ENCODE data around the gene KCNN3.

KCNN3 gene

GRCh38 chr1:154881820-154882535, 11.9 kb upstream of the KCNN3 start:
- no peak for TF ChIP-seq CTCF (IDR thresholded peaks at IDR 0.05; ENCODE audit: low read depth, low read length, missing control alignments)
- H3K4me3 ChIP-seq (ENCODE audit: low read depth, low read length), result no peak overlapping the region
- in situ Hi-C loops (cut with HindIII; ENCODE audit: low sequenced_read_pairs), result loop anchor here (5.0 kb wide), 1 partner anchor 105 kb away; no protein-coding TSS in a partner anchor
- DNase-seq (ENCODE audit: low read depth), result no peak

- TF ChIP-seq CTCF (IDR thresholded peaks at IDR 0.05; ENCODE audit: low read depth, low read length, missing control alignments), result no peak
- no peak for DNase-seq (ENCODE audit: low read depth)
- H3K4me3 ChIP-seq (ENCODE audit: low read depth, low read length), result no peak overlapping the region
- in situ Hi-C loops (cut with HindIII; ENCODE audit: low sequenced_read_pairs), result loop anchor here (5.0 kb wide), 1 partner anchor 103 kb away; no protein-coding TSS in a partner anchor
Observed at GRCh38 chr1:154880671-154881070, 10.6 kb upstream of the KCNN3 start.

GRCh38 chr1:154879038-154879421, 8.9 kb upstream of the KCNN3 start:
- in situ Hi-C loops (cut with HindIII; ENCODE audit: low sequenced_read_pairs), result no loop called here
- no peak overlapping the region for H3K4me3 ChIP-seq (ENCODE audit: low read depth, low read length)

GRCh38 chr1:154878371-154879037, 8.4 kb upstream of the KCNN3 start:
- peak; percentile 45 for DNase-seq (ENCODE audit: low read depth)
- H3K4me3 ChIP-seq (ENCODE audit: low read depth, low read length), result no peak overlapping the region
- in situ Hi-C loops (cut with HindIII; ENCODE audit: low sequenced_read_pairs), result no loop called here
- TF ChIP-seq CTCF (IDR thresholded peaks at IDR 0.05; ENCODE audit: low read depth, low read length, missing control alignments), result peak; percentile 81

More at GRCh38 chr1:154879038-154879421, 8.9 kb upstream of the KCNN3 start:
- no peak for TF ChIP-seq CTCF (IDR thresholded peaks at IDR 0.05; ENCODE audit: low read depth, low read length, missing control alignments)
- no peak for DNase-seq (ENCODE audit: low read depth)

GRCh38 chr1:154877370-154877974, 7.4 kb upstream of the KCNN3 start:
- no peak overlapping the region for H3K4me3 ChIP-seq (ENCODE audit: low read depth, low read length)
- no peak for TF ChIP-seq CTCF (IDR thresholded peaks at IDR 0.05; ENCODE audit: low read depth, low read length, missing control alignments)
- DNase-seq (ENCODE audit: low read depth), result no peak
- in situ Hi-C loops (cut with HindIII; ENCODE audit: low sequenced_read_pairs), result no loop called here

GRCh38 chr1:154876842-154877369, 6.8 kb upstream of the KCNN3 start:
- no peak for DNase-seq (ENCODE audit: low read depth)
- no peak for TF ChIP-seq CTCF (IDR thresholded peaks at IDR 0.05; ENCODE audit: low read depth, low read length, missing control alignments)
- in situ Hi-C loops (cut with HindIII; ENCODE audit: low sequenced_read_pairs), result no loop called here

More at GRCh38 chr1:154876842-154877369, 6.8 kb upstream of the KCNN3 start:
- H3K4me3 ChIP-seq (ENCODE audit: low read depth, low read length), result no peak overlapping the region

Measured in astrocyte of the cerebellum (primary cell).